Uterus (tissue), 4 donors: ENCODE data around the gene SSNA1. TPM values are rescaled to one million over a fixed set of nuclear protein-coding genes. Genes with fewer than 3 reads are reported as not detected.
A peak's percentile ranks its signal among the peaks of the same experiment; 100 is the strongest.

Experiments used
- DNase-seq, 2 donors: peaks; one replicate each; pipeline ENCODE4 v3.0.0-alpha.2; 2019 to 2020
- H3K27ac ChIP-seq, 2 donors: fragments of 200-600 bp; sonication (generic); 1 replicate in 1 of 2; 2 replicates in 1 of 2; pipeline ENCODE4 v1.5.1; 2016 to 2018
- H3K27me3 ChIP-seq, 2 donors: fragments of 200-600 bp; sonication (generic); one replicate each; pipeline ENCODE4 v1.5.1; 2018 to 2019; ENCODE audit warnings: control low read depth in 1 of 2
- H3K36me3 ChIP-seq, 2 donors: fragments of 200-600 bp; sonication (generic); one replicate each; pipeline ENCODE4 v1.5.1; 2019; ENCODE audit warnings: control low read depth in 1 of 2
- H3K4me1 ChIP-seq, 2 donors: fragments of 200-600 bp; sonication (generic); one replicate each; pipeline ENCODE4 v1.5.1; 2018 to 2019; ENCODE audit warnings: control low read depth in 1 of 2
- H3K4me3 ChIP-seq, 2 donors: fragments of 200-600 bp; sonication (generic); 1 replicate in 1 of 2; 2 replicates in 1 of 2; pipeline ENCODE4 v1.5.1; 2018 to 2019; ENCODE audit warnings: mild to moderate bottlenecking in 1 of 2
- H3K9me3 ChIP-seq, 2 donors: fragments of 200-600 bp; sonication (generic); one replicate each; pipeline ENCODE4 v1.5.1; 2019; ENCODE audit warnings: control low read depth in 1 of 2
- POLR2A ChIP-seq, 2 donors: fragments of 450-650 bp; IDR thresholded peaks; one replicate each; pipeline ENCODE4 v1.6.1; 2016; ENCODE audit warnings: antibody characterized with exemption in 2 of 2, mild to moderate bottlenecking in 1 of 2, moderate library complexity in 1 of 2
- intact Hi-C: fragments of 100-400 bp; cut with DNase I; formaldehyde crosslinking; loops from one replicate; pipeline ENCODE4 v1.15.1; 2023; ENCODE audit warnings: low total_unique reads
- total RNA-seq, 4 donors: library from RNA; depleted of rRNA in 3 of 4; stranded (reverse); fragments of >200 nt in 3 of 4; gene quantifications; one replicate each; pipeline versions ENCODE4 v1.1.0 to v1.2.4, GENCODE V29; 2014 to 2023
- TF ChIP-seq, protein P1 (sequence below), 4 experiments: fragments of 200-600 bp in 2 of 4; fragments of 450-650 bp in 2 of 4; sonication (generic) in 2 of 4; IDR thresholded peaks; one replicate each; pipeline ENCODE4 v1.5.1; 2016 to 2019; ENCODE audit warnings: antibody characterized with exemption in 4 of 4, mild to moderate bottlenecking in 2 of 4, moderate library complexity in 1 of 4
- donor health status: DM: yes; HTN: yes; CAD: no.

Gene SSNA1
- total RNA-seq, 4 donors from 2014 or later = 17.1 to 47.1 (median 40.6) TPM

DNA sequence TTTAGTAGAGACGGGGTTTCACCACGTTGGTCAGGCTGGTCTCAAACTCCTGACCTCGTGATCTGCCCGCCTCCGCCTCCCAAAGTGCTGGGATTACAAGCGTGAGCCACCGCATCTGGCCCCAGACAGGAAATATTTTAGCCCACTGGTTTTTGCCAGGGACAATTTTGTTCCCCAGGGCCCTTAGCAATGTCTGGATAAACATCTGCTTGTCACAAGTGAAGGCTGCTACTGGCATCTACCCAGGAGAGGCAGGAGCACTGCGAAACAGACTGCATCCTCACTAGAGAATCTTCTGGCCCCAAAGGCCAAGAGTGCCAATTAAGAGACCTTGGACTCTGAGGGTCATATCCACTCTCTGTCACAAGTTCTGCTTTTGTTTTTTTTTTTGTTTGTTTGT is 14.5 kb downstream of the SSNA1 start:
- intact Hi-C loops = no loop called here
- H3K27me3 ChIP-seq = no peaks in the 10 kb centered on the region
- no peak for TF ChIP-seq POLR2A (IDR thresholded peaks at IDR 0.05)
- TF ChIP-seq, protein P1, sequence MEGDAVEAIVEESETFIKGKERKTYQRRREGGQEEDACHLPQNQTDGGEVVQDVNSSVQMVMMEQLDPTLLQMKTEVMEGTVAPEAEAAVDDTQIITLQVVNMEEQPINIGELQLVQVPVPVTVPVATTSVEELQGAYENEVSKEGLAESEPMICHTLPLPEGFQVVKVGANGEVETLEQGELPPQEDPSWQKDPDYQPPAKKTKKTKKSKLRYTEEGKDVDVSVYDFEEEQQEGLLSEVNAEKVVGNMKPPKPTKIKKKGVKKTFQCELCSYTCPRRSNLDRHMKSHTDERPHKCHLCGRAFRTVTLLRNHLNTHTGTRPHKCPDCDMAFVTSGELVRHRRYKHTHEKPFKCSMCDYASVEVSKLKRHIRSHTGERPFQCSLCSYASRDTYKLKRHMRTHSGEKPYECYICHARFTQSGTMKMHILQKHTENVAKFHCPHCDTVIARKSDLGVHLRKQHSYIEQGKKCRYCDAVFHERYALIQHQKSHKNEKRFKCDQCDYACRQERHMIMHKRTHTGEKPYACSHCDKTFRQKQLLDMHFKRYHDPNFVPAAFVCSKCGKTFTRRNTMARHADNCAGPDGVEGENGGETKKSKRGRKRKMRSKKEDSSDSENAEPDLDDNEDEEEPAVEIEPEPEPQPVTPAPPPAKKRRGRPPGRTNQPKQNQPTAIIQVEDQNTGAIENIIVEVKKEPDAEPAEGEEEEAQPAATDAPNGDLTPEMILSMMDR (IDR thresholded peaks at IDR 0.05) = no peak
- H3K9me3 ChIP-seq = no peaks in the 10 kb centered on the region
- DNase-seq = no peak
- H3K4me3 ChIP-seq = no peak overlapping the region
- no peak overlapping the region for H3K27ac ChIP-seq
- no peaks in the 10 kb centered on the region for H3K36me3 ChIP-seq
- peaks cover 23 to 26% of the 10 kb centered on the region in 2 donors for H3K4me1 ChIP-seq

DNA sequence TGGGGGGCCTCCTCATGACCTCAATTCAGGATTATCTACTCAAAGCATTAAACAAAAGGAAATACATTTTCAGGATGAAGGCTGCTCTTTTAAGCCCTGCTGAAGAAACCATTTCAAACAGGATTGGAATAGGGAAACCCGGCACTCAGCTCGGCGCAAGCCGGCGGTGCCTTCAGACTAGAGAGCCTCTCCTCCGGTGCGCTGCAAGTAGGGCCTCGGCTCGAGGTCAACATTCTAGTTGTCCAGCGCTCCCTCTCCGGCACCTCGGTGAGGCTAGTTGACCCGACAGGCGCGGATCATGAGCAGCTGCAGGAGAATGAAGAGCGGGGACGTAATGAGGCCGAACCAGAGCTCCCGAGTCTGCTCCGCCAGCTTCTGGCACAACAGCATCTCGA is 16.3 kb downstream of the SSNA1 start:
- Histone ChIP-seq H3K4me1 (peaks cover 11 to 16% of the 10 kb centered on the region in 2 donors), H3K27me3 (no peaks in the 10 kb centered on the region), H3K36me3 (no peaks in the 10 kb centered on the region), H3K4me3 (peak overlapping the region; percentile 86 to 91), H3K9me3 (no peaks in the 10 kb centered on the region), H3K27ac (no peak overlapping the region)
- TF ChIP-seq, protein P1 (IDR thresholded peaks at IDR 0.05) = no peak
- no peak for TF ChIP-seq POLR2A (IDR thresholded peaks at IDR 0.05)
- DNase-seq = no peak
- intact Hi-C loops = no loop called here

DNA sequence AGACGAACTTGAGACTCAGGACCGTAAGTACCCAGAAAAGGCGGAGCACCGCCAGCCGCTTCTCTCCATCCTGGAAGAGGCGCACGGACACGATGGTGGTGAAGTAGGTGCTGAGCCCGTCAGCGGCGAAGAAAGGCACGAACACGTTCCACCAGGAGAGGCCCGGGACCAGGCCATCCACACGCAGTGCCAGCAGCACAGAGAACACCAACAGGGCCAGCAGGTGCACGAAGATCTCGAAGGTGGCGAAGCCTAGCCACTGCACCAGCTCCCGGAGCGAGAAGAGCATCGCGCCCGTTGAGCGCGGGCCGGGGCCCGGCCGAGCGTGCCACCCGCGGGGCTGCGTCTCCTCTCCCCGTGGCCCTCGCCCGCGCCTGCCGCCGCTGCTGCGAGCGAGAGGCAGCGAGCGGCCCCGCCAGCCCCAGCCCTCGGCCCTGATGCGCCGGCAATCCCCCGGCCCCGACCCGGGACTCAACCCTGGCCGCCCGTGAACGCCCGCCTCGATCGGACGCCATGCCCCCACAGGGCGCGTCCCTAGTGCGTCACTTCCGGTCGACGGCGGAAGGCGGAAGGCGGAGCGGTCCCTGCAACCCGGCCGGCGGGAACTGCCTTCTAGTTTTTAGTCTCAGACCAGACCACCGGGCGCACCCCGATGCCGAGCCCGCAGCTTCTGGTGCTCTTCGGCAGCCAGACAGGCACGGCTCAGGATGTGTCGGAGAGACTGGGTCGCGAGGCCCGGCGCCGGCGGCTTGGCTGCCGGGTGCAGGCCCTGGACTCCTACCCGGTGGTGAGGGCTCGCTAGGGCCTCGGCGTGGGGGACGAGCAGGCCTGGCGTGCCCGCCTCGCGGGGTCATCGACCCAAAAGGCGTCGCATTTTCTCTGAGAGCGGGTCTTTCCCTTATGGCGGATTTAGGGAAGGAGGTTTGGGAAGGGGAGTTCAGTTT is 16.9 kb downstream of the SSNA1 start, which contains the start of the genes NDOR1 and TMEM203:
Gene NDOR1 (plus strand): TSS at position 575 of the 944 bp plus-strand sequence. CDS start 78 bp downstream, at position 653.
Gene TMEM203 (minus strand): TSS at position 523 of the 944 bp plus-strand sequence. CDS start 234 bp downstream, at position 289.
- Histone ChIP-seq H3K9me3 (no peaks in the 10 kb centered on the region), H3K4me3 (peak within 1 kb of the TSS; percentile 86 to 91), H3K4me1 (peaks cover 9 to 15% of the 10 kb centered on the region in 2 donors), H3K27ac (peak within 1 kb of the TSS; percentile 29 to 79), H3K36me3 (no peaks in the 10 kb centered on the region), H3K27me3 (no peaks in the 10 kb centered on the region)
- TF ChIP-seq, protein P1 (IDR thresholded peaks at IDR 0.05) = peak in 1 of 4 experiments; percentile 37
- peak; percentile 58 to 79 for TF ChIP-seq POLR2A (IDR thresholded peaks at IDR 0.05)
- peak; percentile 88 to 91 for DNase-seq
- intact Hi-C loops = no loop called here

DNA sequence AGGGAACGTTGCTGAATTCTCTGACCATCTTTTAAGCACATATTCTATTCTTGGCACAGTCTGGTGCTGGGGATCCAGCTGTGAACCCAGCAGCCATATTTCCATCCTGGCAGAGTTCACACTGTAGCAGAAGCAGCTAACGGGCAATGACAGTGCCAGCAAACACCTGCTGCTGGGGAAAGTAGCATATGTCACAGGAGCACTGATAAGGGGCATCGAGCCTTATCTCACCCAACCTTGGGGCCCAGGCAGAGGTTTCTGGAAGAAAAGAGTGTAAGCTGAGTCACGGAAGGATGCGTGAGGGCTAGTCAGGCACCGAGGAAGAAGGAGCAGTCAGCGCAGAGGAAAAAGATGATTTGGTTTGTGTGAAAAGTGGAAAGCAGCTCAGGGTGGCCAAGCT is 18.1 kb downstream of the SSNA1 start:
- no peak for TF ChIP-seq POLR2A (IDR thresholded peaks at IDR 0.05)
- TF ChIP-seq, protein P1 (IDR thresholded peaks at IDR 0.05) = no peak

DNA sequence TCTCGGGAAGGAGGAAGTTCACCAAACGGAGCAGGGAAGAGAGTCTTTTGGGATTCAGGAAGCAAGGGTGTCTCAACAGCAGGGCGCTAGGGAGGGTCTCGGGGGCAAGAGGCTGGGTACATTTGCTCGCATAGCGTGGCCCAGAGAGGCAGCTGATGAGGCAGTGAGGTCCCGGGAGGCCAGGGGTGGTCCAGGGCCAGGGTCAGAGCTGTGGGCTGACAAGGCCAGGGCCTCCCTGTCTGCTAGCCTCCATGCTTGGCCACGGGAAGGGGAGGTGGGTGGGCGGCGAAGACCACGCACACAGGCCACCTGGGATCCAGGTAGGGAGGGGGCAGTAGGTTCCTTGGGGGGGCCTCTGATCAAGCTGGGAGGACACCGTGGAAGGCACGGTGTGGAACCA is 23.1 kb downstream of the SSNA1 start:
- Histone ChIP-seq H3K27me3 (no peaks in the 10 kb centered on the region), H3K4me1 (peaks cover 0 to under 1% of the 10 kb centered on the region in 2 donors), H3K36me3 (no peaks in the 10 kb centered on the region), H3K4me3 (no peak overlapping the region), H3K27ac (no peak overlapping the region), H3K9me3 (no peaks in the 10 kb centered on the region)
- DNase-seq = no peak
- intact Hi-C loops = no loop called here
- TF ChIP-seq, protein P1 (IDR thresholded peaks at IDR 0.05) = no peak
- TF ChIP-seq POLR2A (IDR thresholded peaks at IDR 0.05) = no peak

More for the DNA sequence above, 18.1 kb downstream of the SSNA1 start:
- DNase-seq = no peak
- Histone ChIP-seq H3K36me3 (no peaks in the 10 kb centered on the region), H3K4me3 (peak overlapping the region in 1 of 2 donors; percentile 86), H3K9me3 (no peaks in the 10 kb centered on the region), H3K27me3 (no peaks in the 10 kb centered on the region), H3K4me1 (peaks cover 9 to 15% of the 10 kb centered on the region in 2 donors), H3K27ac (no peak overlapping the region)
- intact Hi-C loops = no loop called here
